Smooth muscle cell (in vitro differentiated cells): ENCODE results near the gene ATP6V0D1. TPM values are rescaled to one million over a fixed set of nuclear protein-coding genes. Genes with fewer than 3 reads are reported as not detected.

Source experiments
- DNase-seq: peaks from one replicate; lab custom pipeline; 2025; ENCODE audit not compliant: unreplicated experiment; lab: John Stamatoyannopoulos, UW
- H2AFZ ChIP-seq: fragments of 200-600 bp; sonication (generic); 2 replicates; pipeline ENCODE4 v1.6.0; 2016; ENCODE audit warnings: antibody characterized with exemption, low read depth, mild to moderate bottlenecking
- H3F3A ChIP-seq: fragments of 200-600 bp; sonication (generic); 2 replicates; pipeline ENCODE4 v1.6.0; 2017; ENCODE audit warnings: antibody characterized with exemption, low read depth
- H3K27ac ChIP-seq: fragments of 200-600 bp; sonication (generic); 2 replicates; pipeline ENCODE4 v1.5.1; 2016; ENCODE audit warnings: low read depth, mild to moderate bottlenecking
- H3K27me3 ChIP-seq: fragments of 200-600 bp; sonication (generic); 2 replicates; pipeline ENCODE4 v1.6.1; 2016; ENCODE audit warnings: low read depth, mild to moderate bottlenecking
- H3K36me3 ChIP-seq: fragments of 200-600 bp; sonication (generic); 2 replicates; pipeline ENCODE4 v1.5.1; 2016; ENCODE audit warnings: low read depth
- H3K4me1 ChIP-seq: fragments of 200-600 bp; sonication (generic); 2 replicates; pipeline ENCODE4 v1.5.1; 2016; ENCODE audit warnings: low read depth
- H3K4me2 ChIP-seq: fragments of 200-600 bp; sonication (generic); 2 replicates; pipeline ENCODE4 v1.6.0; 2016; ENCODE audit warnings: mild to moderate bottlenecking
- H3K4me3 ChIP-seq: fragments of 200-600 bp; sonication (generic); 2 replicates; pipeline ENCODE4 v1.5.1; 2016; ENCODE audit warnings: mild to moderate bottlenecking
- H3K79me2 ChIP-seq: fragments of 200-600 bp; sonication (generic); 2 replicates; pipeline ENCODE4 v1.6.0; 2016; ENCODE audit warnings: low read depth, mild to moderate bottlenecking
- H3K9ac ChIP-seq: fragments of 200-600 bp; sonication (generic); 2 replicates; pipeline ENCODE4 v1.6.0; 2016; ENCODE audit warnings: low read depth
- H3K9me3 ChIP-seq: fragments of 200-600 bp; sonication (generic); replicated peaks from 2 replicates; pipeline ENCODE4 v1.5.1; 2016; ENCODE audit warnings: low read depth
- H4K20me1 ChIP-seq: fragments of 200-600 bp; sonication (generic); 2 replicates; pipeline ENCODE4 v1.6.0; 2016; ENCODE audit warnings: low read depth
- CTCF ChIP-seq: fragments of 200-600 bp; sonication (generic); IDR thresholded peaks from 2 replicates; pipeline ENCODE4 v1.5.1; 2017; ENCODE audit warnings: borderline replicate concordance, mild to moderate bottlenecking, antibody characterized with exemption; ENCODE audit not compliant: insufficient read depth, poor library complexity, severe bottlenecking
- WGBS: methylation state at CpG from one replicate; pipeline ENCODE4 v1.1.7; 2016; ENCODE audit warnings: low lambda C conversion rate; 5-methylcytosine and 5-hydroxymethylcytosine counted together
- polyA plus RNA-seq: library from polyadenylated mRNA; unstranded; fragments of >200 nt; fragmentation: Nextera tagmentation; extraction: Ambion mirVana; gene quantifications from 2 replicates; pipeline ENCODE4 v1.2.1, GENCODE V29; 2016
- total RNA-seq: library from RNA; depleted of rRNA; stranded (reverse); fragments of >200 nt; gene quantifications from 2 replicates; pipeline ENCODE4 v1.2.3, GENCODE V29; 2014

The ATP6V0D1 gene
- total and polyA plus RNA-seq, 2 experiments from 2014 or later, result 96.8 to 114 TPM

DNA sequence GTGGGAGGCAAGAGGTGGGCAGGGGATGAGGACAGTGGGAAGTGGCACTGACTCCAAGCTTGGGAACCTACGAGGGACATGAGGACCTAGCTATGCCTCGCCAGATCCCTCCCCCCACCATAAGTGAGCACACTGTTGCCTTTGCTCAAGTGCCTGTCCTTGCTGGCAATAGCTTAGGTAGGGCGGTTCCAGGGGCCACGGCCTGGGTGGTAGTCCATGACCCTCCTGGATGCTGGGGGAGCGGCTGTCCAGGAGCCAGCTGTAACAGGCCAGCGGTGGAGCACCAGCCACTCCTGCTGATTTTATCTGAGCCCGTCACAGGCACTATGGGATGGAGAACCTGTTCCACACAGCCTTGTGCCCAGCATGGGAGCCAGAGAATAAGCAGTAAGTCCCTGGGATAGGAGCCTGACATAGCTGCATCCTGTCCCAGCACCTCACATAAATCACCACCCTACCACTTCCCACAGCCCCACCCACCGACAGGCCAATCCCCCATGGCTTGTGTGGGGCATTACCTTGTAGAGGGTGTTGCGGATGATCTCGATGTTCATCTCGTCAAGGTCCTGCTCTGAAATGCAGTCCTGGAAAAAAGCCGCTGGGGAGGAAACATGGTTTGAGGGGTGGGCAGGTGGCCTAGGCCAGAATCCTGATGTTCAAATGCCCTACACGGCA, 38.2 kb downstream of the ATP6V0D1 start:
- DNase-seq, result no peak
- H3K27me3 ChIP-seq, result no peaks in the 10 kb centered on the region
- H3K36me3 ChIP-seq, result no peaks in the 10 kb centered on the region
- H2AFZ ChIP-seq, result no peak overlapping the region
- WGBS, result 95% methylated on average over 13 of the region's 13 CpGs
- no peaks in the 10 kb centered on the region for H3F3A ChIP-seq
- no peak overlapping the region for H3K9ac ChIP-seq
- no peak overlapping the region for H3K4me3 ChIP-seq
- H3K27ac ChIP-seq, result no peak overlapping the region
- TF ChIP-seq CTCF, result no peak
- no peaks in the 10 kb centered on the region for H3K9me3 ChIP-seq
- no peaks in the 10 kb centered on the region for H3K4me1 ChIP-seq
- H3K4me2 ChIP-seq, result no peak overlapping the region
- no peaks in the 10 kb centered on the region for H3K79me2 ChIP-seq
- peaks cover 79% of the 10 kb centered on the region for H4K20me1 ChIP-seq

DNA sequence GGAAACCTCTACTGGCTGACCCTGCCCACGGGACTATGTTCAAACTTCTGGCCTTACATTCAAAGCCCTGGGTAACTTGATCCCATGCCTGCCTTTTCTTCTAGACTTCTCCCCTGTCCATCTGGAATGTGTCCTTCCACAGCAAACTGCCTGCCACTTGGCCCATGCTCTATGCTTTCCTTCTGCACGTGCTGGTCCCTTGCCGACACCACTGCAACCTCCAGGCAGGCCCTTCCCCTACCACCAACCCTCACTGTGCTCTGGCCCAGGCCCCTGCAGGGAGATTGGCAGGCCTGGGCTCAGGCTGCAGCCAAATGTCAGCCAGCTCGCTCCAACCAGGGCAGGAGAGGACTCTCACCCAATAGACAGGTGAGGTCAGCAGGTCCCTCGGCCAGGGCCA, 39.0 kb downstream of the ATP6V0D1 start:
- H3K9me3 ChIP-seq, result no peaks in the 10 kb centered on the region
- H3K27ac ChIP-seq, result no peak overlapping the region
- no peaks in the 10 kb centered on the region for H3K79me2 ChIP-seq
- no peak overlapping the region for H2AFZ ChIP-seq
- H3K36me3 ChIP-seq, result no peaks in the 10 kb centered on the region
- no peak overlapping the region for H3K9ac ChIP-seq
- 86% methylated on average over 5 of the region's 5 CpGs for WGBS
- no peak overlapping the region for H3K4me3 ChIP-seq
- H3K27me3 ChIP-seq, result no peaks in the 10 kb centered on the region
- no peaks in the 10 kb centered on the region for H3F3A ChIP-seq
- TF ChIP-seq CTCF, result no peak
- DNase-seq, result no peak
- H3K4me1 ChIP-seq, result no peaks in the 10 kb centered on the region
- peaks cover 75% of the 10 kb centered on the region for H4K20me1 ChIP-seq
- H3K4me2 ChIP-seq, result no peak overlapping the region

GRCh38 chr16:67441271-67441753, 39.6 kb downstream of the ATP6V0D1 start:
- Histone ChIP-seq H3K4me3 (no peak overlapping the region), H4K20me1 (peaks cover 69% of the 10 kb centered on the region), H3K27ac (no peak overlapping the region), H2AFZ (no peak overlapping the region), H3K4me1 (no peaks in the 10 kb centered on the region), H3K79me2 (no peaks in the 10 kb centered on the region), H3K9me3 (no peaks in the 10 kb centered on the region), H3F3A (no peaks in the 10 kb centered on the region), H3K9ac (no peak overlapping the region), H3K27me3 (no peaks in the 10 kb centered on the region), H3K4me2 (no peak overlapping the region), H3K36me3 (no peaks in the 10 kb centered on the region)
- DNase-seq, result no peak
- WGBS, result 98% methylated on average over 17 of the region's 17 CpGs
- no peak for TF ChIP-seq CTCF
